Measurements from ENCODE around the gene EOLA1. TPM values are rescaled to one million over a fixed set of nuclear protein-coding genes. Genes with fewer than 3 reads are reported as not detected.

EOLA1 gene
- total and polyA plus RNA-seq, 2 experiments from 2014 or later, result 2.5 to 3.3 TPM

Other genes starting within 250 kb of the EOLA1 start
- 12.3 and 12.4 TPM in 2 replicates for gene IDS, start 35.7 kb upstream of the EOLA1 start, total RNA-seq (2014; rRNA removed; shearing (Covaris generic))
- gene IDS, start 35.7 kb upstream of the EOLA1 start, polyA plus RNA-seq (2016; fragmentation: Nextera tagmentation; extraction: Ambion mirVana), result 8.2 and 8.6 TPM in 2 replicates
- gene HSFX3, start 8.9 kb downstream of the EOLA1 start, total RNA-seq (2014; rRNA removed; shearing (Covaris generic)), result not detected in 2 replicates
- gene HSFX3, start 8.9 kb downstream of the EOLA1 start, polyA plus RNA-seq (2016; fragmentation: Nextera tagmentation; extraction: Ambion mirVana), result not detected in 2 replicates
- 0.52 TPM in 1 of 2 replicates, not detected in the other for gene MAGEA9B, start 46.4 kb downstream of the EOLA1 start, total RNA-seq (2014; rRNA removed; shearing (Covaris generic))
- gene MAGEA9B, start 46.4 kb downstream of the EOLA1 start, polyA plus RNA-seq (2016; fragmentation: Nextera tagmentation; extraction: Ambion mirVana), result not detected in 2 replicates
- gene HSFX2, start 54.3 kb downstream of the EOLA1 start, total RNA-seq (2014; rRNA removed; shearing (Covaris generic)), result not detected in 2 replicates
- 0.26 and 0.29 TPM in 2 replicates for gene HSFX2, start 54.3 kb downstream of the EOLA1 start, polyA plus RNA-seq (2016; fragmentation: Nextera tagmentation; extraction: Ambion mirVana)
- gene TMEM185A, start 90.8 kb downstream of the EOLA1 start, total RNA-seq (2014; rRNA removed; shearing (Covaris generic)), result 16.7 and 18.1 TPM in 2 replicates
- gene TMEM185A, start 90.8 kb downstream of the EOLA1 start, polyA plus RNA-seq (2016; fragmentation: Nextera tagmentation; extraction: Ambion mirVana), result 9.3 and 14.1 TPM in 2 replicates
- gene MAGEA11, start 171.0 kb downstream of the EOLA1 start, total RNA-seq (2014; rRNA removed; shearing (Covaris generic)), result not detected in 2 replicates
- 0.12 TPM in 1 of 2 replicates, not detected in the other for gene MAGEA11, start 171.0 kb downstream of the EOLA1 start, polyA plus RNA-seq (2016; fragmentation: Nextera tagmentation; extraction: Ambion mirVana)
- gene HSFX1, start 233.1 kb downstream of the EOLA1 start, total RNA-seq (2014; rRNA removed; shearing (Covaris generic)), result 0.56 TPM in 1 of 2 replicates, not detected in the other
- gene HSFX1, start 233.1 kb downstream of the EOLA1 start, polyA plus RNA-seq (2016; fragmentation: Nextera tagmentation; extraction: Ambion mirVana), result not detected in 2 replicates
- not detected in 2 replicates for gene MAGEA9, start 240.9 kb downstream of the EOLA1 start, total RNA-seq (2014; rRNA removed; shearing (Covaris generic))
- gene MAGEA9, start 240.9 kb downstream of the EOLA1 start, polyA plus RNA-seq (2016; fragmentation: Nextera tagmentation; extraction: Ambion mirVana), result not detected in 2 replicates

All from GM23338 (cell line).